Midbrain (tissue), 1 donor: ENCODE data around the gene ATL3.
A peak's percentile ranks its signal among the peaks of the same experiment; 100 is the strongest.
"Not testable (repeated sequence)": the region's sequence is repeated elsewhere in the genome, so short reads cannot be mapped to it uniquely, and the experiment has no call there.

Source experiments
- DNase-seq: peaks from one replicate; lab custom pipeline; 2025; lab: John Stamatoyannopoulos, UW

Gene ATL3

GRCh38 chr11:63621071-63621470 is 50.1 kb downstream of the ATL3 start:
- DNase-seq = no peak

GRCh38 chr11:63619967-63620366 is 51.2 kb downstream of the ATL3 start:
- no peak for DNase-seq

GRCh38 chr11:63617686-63618085 is 53.5 kb downstream of the ATL3 start:
- DNase-seq = not testable (repeated sequence)

- no peak for DNase-seq
These were observed 54.2 kb downstream of the ATL3 start for GRCh38 chr11:63616953-63617352.

GRCh38 chr11:63614136-63614671 is 57.0 kb downstream of the ATL3 start, which contains the start of gene PLAAT3:
TSS of gene PLAAT3 (minus strand) at chr11:63614433. CDS start at chr11:63614014, 419 bp downstream.
- peak; percentile 81 for DNase-seq

GRCh38 chr11:63613517-63614135 is 57.5 kb downstream of the ATL3 start:
- DNase-seq = peak; percentile 85

- DNase-seq = no peak
These were observed 59.0 kb downstream of the ATL3 start for GRCh38 chr11:63612181-63612580.

GRCh38 chr11:63611395-63611747 is 59.8 kb downstream of the ATL3 start:
- DNase-seq = no peak

- DNase-seq = peak; percentile 43
These were observed 60.4 kb downstream of the ATL3 start for GRCh38 chr11:63610604-63611394.

- DNase-seq = peak; percentile 32
These were observed 61.1 kb downstream of the ATL3 start for GRCh38 chr11:63609971-63610580.

GRCh38 chr11:63609536-63609935 is 61.6 kb downstream of the ATL3 start:
- DNase-seq = peak; percentile 54

GRCh38 chr11:63608353-63609345 is 62.5 kb downstream of the ATL3 start:
- no peak for DNase-seq

- DNase-seq = peak; percentile 89
These were observed 68.0 kb downstream of the ATL3 start for GRCh38 chr11:63603180-63603518.

GRCh38 chr11:63602290-63603179 is 68.6 kb downstream of the ATL3 start:
- peak; percentile 38 for DNase-seq

GRCh38 chr11:63599211-63600122 is 71.7 kb downstream of the ATL3 start:
- peak; percentile 70 for DNase-seq

- DNase-seq = no peak
These were observed 72.6 kb downstream of the ATL3 start for GRCh38 chr11:63598556-63598955.

GRCh38 chr11:63595296-63595695 is 75.9 kb downstream of the ATL3 start:
- DNase-seq = no peak

GRCh38 chr11:63592975-63593395 is 78.2 kb downstream of the ATL3 start:
- peak; percentile 59 for DNase-seq

- DNase-seq = no peak
These were observed 81.0 kb downstream of the ATL3 start for GRCh38 chr11:63590024-63590788.
